ENCODE data around the gene TMPRSS6. TPM values are rescaled to one million over a fixed set of nuclear protein-coding genes. Genes with fewer than 3 reads are reported as not detected.

The TMPRSS6 gene
- total RNA-seq, 4 donors from 2014 or later: not detected

- no peak for TF ChIP-seq CTCF (IDR thresholded peaks at IDR 0.05)
- ATAC-seq (ENCODE audit: low FRiP score) (no peak), DNase-seq (ENCODE audit: low spot score) (no peak)
Observed at GRCh38 chr22:37107816-37108621, 1.5 kb downstream of the TMPRSS6 start.

GRCh38 chr22:37105990-37106389, 3.5 kb downstream of the TMPRSS6 start:
- ATAC-seq (ENCODE audit: low FRiP score) (no peak), DNase-seq (ENCODE audit: low spot score) (no peak)
- TF ChIP-seq CTCF (IDR thresholded peaks at IDR 0.05): no peak

- no peak for ATAC-seq (ENCODE audit: low FRiP score)
- DNase-seq (ENCODE audit: low spot score): no peak
- no peak for TF ChIP-seq CTCF (IDR thresholded peaks at IDR 0.05)
Observed at GRCh38 chr22:37105154-37105553, 4.4 kb downstream of the TMPRSS6 start.

GRCh38 chr22:37103656-37104452, 5.7 kb downstream of the TMPRSS6 start:
- ATAC-seq (ENCODE audit: low FRiP score) (no peak), DNase-seq (ENCODE audit: low spot score) (no peak)
- TF ChIP-seq CTCF (IDR thresholded peaks at IDR 0.05): no peak

- ATAC-seq (ENCODE audit: low FRiP score) (no peak), DNase-seq (ENCODE audit: low spot score) (no peak)
- TF ChIP-seq CTCF (IDR thresholded peaks at IDR 0.05): no peak
Observed at GRCh38 chr22:37103151-37103550, 6.4 kb downstream of the TMPRSS6 start.

- no peak for TF ChIP-seq CTCF (IDR thresholded peaks at IDR 0.05)
- ATAC-seq (ENCODE audit: low FRiP score) (no peak), DNase-seq (ENCODE audit: low spot score) (no peak)
Observed at GRCh38 chr22:37101311-37102066, 8.0 kb downstream of the TMPRSS6 start.

All from omental fat pad (tissue), 4 donors.